Mucosa of descending colon (tissue), 3 donors: ENCODE data around the gene MEX3C. TPM values are rescaled to one million over a fixed set of nuclear protein-coding genes. Genes with fewer than 3 reads are reported as not detected.
A peak's percentile ranks its signal among the peaks of the same experiment; 100 is the strongest.

Experiments
- ATAC-seq: fragments of 200-7000 bp; cut with Tn5 transposase; one replicate; pipeline ENCODE4 v1.9.1; 2020; ENCODE audit warnings: mild to moderate bottlenecking, moderate library complexity
- DNase-seq, 3 donors: peaks; one replicate each; pipeline ENCODE4 v3.0.0-alpha.2; 2020
- H3K36me3 ChIP-seq: fragments of 200-600 bp; one replicate; pipeline ENCODE4 v1.8.0; 2021; ENCODE audit warnings: low read depth, mild to moderate bottlenecking
- H3K4me1 ChIP-seq: fragments of 200-600 bp; one replicate; pipeline ENCODE4 v1.8.0; 2021; ENCODE audit warnings: low read depth, mild to moderate bottlenecking
- H3K4me3 ChIP-seq: fragments of 200-600 bp; one replicate; pipeline ENCODE4 v1.8.0; 2021; ENCODE audit warnings: mild to moderate bottlenecking
- H3K9me3 ChIP-seq: fragments of 200-600 bp; one replicate; pipeline ENCODE4 v1.8.0; 2021; ENCODE audit warnings: mild to moderate bottlenecking
- CTCF ChIP-seq: fragments of 200-600 bp; IDR thresholded peaks from one replicate; pipeline ENCODE4 v1.8.0; 2022; ENCODE audit warnings: antibody characterized with exemption, mild to moderate bottlenecking
- intact Hi-C, 2 donors: fragments of 100-400 bp; cut with DNase I in 1 of 2; cut with micrococcal nuclease in 1 of 2; formaldehyde crosslinking; loops; one replicate each; pipeline versions ENCODE4 v1.11.0 to v1.11.1; 2022; cut with DNase I, micrococcal nuclease
- total RNA-seq, 3 donors: library from RNA; stranded (reverse); fragmentation: NEBNext Ultra II Directional in 2 of 3; extraction: Animal tissue kit (Norgen Biotek cat#: 25700) in 2 of 3; gene quantifications; one replicate each; pipeline versions ENCODE4 v1.2.1 to v1.2.4, GENCODE V29; 2021 to 2023
- donor health status: DM: no; HTN: no; CAD: no; lungs with moderate emphysema.
- donor health status: DM: no; HTN: no; CAD: no.
- donor health status: DM: no; HTN: yes; CAD: no.

The MEX3C gene
- total RNA-seq, 3 donors from 2014 or later, result 20.8 to 30.1 (median 27.0) TPM

- Histone ChIP-seq H3K4me3 (no peak overlapping the region), H3K36me3 (no peaks in the 10 kb centered on the region), H3K4me1 (no peaks in the 10 kb centered on the region), H3K9me3 (no peaks in the 10 kb centered on the region)
- TF ChIP-seq CTCF, result no peak
- DNase-seq, result no peak
- intact Hi-C loops, result no loop called here
- peak; percentile 18 for ATAC-seq
Measured at GRCh38 chr18:51162617-51163016, 34.9 kb downstream of the MEX3C start.

GRCh38 chr18:51160646-51161045 lies 36.8 kb downstream of the MEX3C start:
- TF ChIP-seq CTCF, result no peak
- Histone ChIP-seq H3K36me3 (no peaks in the 10 kb centered on the region), H3K9me3 (no peaks in the 10 kb centered on the region), H3K4me3 (no peak overlapping the region), H3K4me1 (no peaks in the 10 kb centered on the region)
- DNase-seq (no peak), ATAC-seq (no peak)
- intact Hi-C loops, result no loop called here

GRCh38 chr18:51157215-51157614 lies 40.3 kb downstream of the MEX3C start:
- Histone ChIP-seq H3K4me1 (no peaks in the 10 kb centered on the region), H3K36me3 (no peaks in the 10 kb centered on the region), H3K4me3 (no peak overlapping the region), H3K9me3 (no peaks in the 10 kb centered on the region)
- DNase-seq, result no peak
- no peak for TF ChIP-seq CTCF
- ATAC-seq, result no peak
- intact Hi-C loops, result no loop called here

- TF ChIP-seq CTCF, result no peak
- Histone ChIP-seq H3K4me3 (no peak overlapping the region), H3K4me1 (no peaks in the 10 kb centered on the region), H3K36me3 (no peaks in the 10 kb centered on the region), H3K9me3 (no peaks in the 10 kb centered on the region)
- intact Hi-C loops, result no loop called here
- DNase-seq, result no peak
- no peak for ATAC-seq
Measured at GRCh38 chr18:51154431-51155063, 42.9 kb downstream of the MEX3C start.

- no peak overlapping the region for H3K4me3 ChIP-seq
- ATAC-seq (peak; percentile 64), DNase-seq (peak; percentile 21 to 69 (median 54))
Measured at GRCh38 chr18:51153659-51154371, 43.7 kb downstream of the MEX3C start.

More at GRCh38 chr18:51153659-51154371, 43.7 kb downstream of the MEX3C start:
- no peaks in the 10 kb centered on the region for H3K4me1 ChIP-seq
- H3K36me3 ChIP-seq, result no peaks in the 10 kb centered on the region
- no peaks in the 10 kb centered on the region for H3K9me3 ChIP-seq
- intact Hi-C loops, result no loop called here
- TF ChIP-seq CTCF, result no peak
